ENCODE data around the gene ZNF684. TPM values are rescaled to one million over a fixed set of nuclear protein-coding genes. Genes with fewer than 3 reads are reported as not detected.

Gene ZNF684
- total and polyA plus RNA-seq, 11 donors, result 4.5 to 12.1 (median 7.1) TPM

Other genes with a start within 250 kb of the ZNF684 start
- gene COL9A2, start 214.4 kb upstream of the ZNF684 start, total RNA-seq, result 1 to 10 TPM in 1 of 9 donors, under 1 TPM in 7, not detected in 1; 0.14 to 1.4 (median 0.50) TPM
- gene COL9A2, start 214.4 kb upstream of the ZNF684 start, polyA plus RNA-seq, result under 1 TPM; 0.26 to 0.91 TPM
- gene SMAP2, start 157.9 kb upstream of the ZNF684 start, total RNA-seq, result 10 to 100 TPM in 8 of 9 donors, 1 to 10 TPM in 1; 9.9 to 44.4 (median 12.9) TPM
- 10 to 100 TPM in 1 of 2 donors, 1 to 10 TPM in 1; 8.9 to 24.5 TPM for gene SMAP2, start 157.9 kb upstream of the ZNF684 start, polyA plus RNA-seq
- gene ZFP69B, start 81.2 kb upstream of the ZNF684 start, total RNA-seq, result 1 to 10 TPM in 5 of 9 donors, under 1 TPM in 4; 0.44 to 2.6 (median 1.1) TPM
- 1 to 10 TPM in 1 of 2 donors, under 1 TPM in 1; 0.42 to 1.5 TPM for gene ZFP69B, start 81.2 kb upstream of the ZNF684 start, polyA plus RNA-seq
- 1 to 10 TPM in 8 of 9 donors, under 1 TPM in 1; 0.75 to 3.1 (median 2.0) TPM for gene ZFP69, start 54.3 kb upstream of the ZNF684 start, total RNA-seq
- gene ZFP69, start 54.3 kb upstream of the ZNF684 start, polyA plus RNA-seq, result 1 to 10 TPM; 1.4 to 1.7 TPM
- 1 to 10 TPM; 2.7 to 6.4 (median 5.1) TPM for gene EXO5, start 22.9 kb upstream of the ZNF684 start, total RNA-seq
- gene EXO5, start 22.9 kb upstream of the ZNF684 start, polyA plus RNA-seq, result 1 to 10 TPM; 1.7 to 5.1 TPM
- 1 to 10 TPM in 5 of 9 donors, under 1 TPM in 4; 0.56 to 3.0 (median 1.1) TPM for gene RIMS3, start 134.0 kb downstream of the ZNF684 start, total RNA-seq
- gene RIMS3, start 134.0 kb downstream of the ZNF684 start, polyA plus RNA-seq, result under 1 TPM; 0.23 to 0.30 TPM
- 10 to 100 TPM; 52.6 to 82.8 (median 69.4) TPM for gene NFYC, start 160.1 kb downstream of the ZNF684 start, total RNA-seq
- 10 to 100 TPM; 45.2 to 52.8 TPM for gene NFYC, start 160.1 kb downstream of the ZNF684 start, polyA plus RNA-seq